Measurements from ENCODE around the gene RAB3C. TPM values are rescaled to one million over a fixed set of nuclear protein-coding genes. Genes with fewer than 3 reads are reported as not detected.

The RAB3C gene
- total and polyA plus RNA-seq, 2 experiments from 2014 or later, result 15.0 to 30.6 TPM

- Histone ChIP-seq H2AFZ (no peak overlapping the region), H3K36me3 (ENCODE audit: insufficient read depth) (no peaks in the 10 kb centered on the region), H3K4me2 (no peak overlapping the region), H3K4me3 (no peak overlapping the region), H3K79me2 (replicated peaks; ENCODE audit: insufficient read depth) (no peaks in the 10 kb centered on the region), H4K20me1 (replicated peaks; ENCODE audit: insufficient read depth) (no peaks in the 10 kb centered on the region), H3K27ac (ENCODE audit: low read depth) (no peak overlapping the region), H3K9me2 (ENCODE audit: insufficient read depth) (no peaks in the 10 kb centered on the region), H3F3A (replicated peaks; ENCODE audit: low read depth) (no peaks in the 10 kb centered on the region), H3K27me3 (ENCODE audit: insufficient read depth) (no peaks in the 10 kb centered on the region), H3K4me1 (ENCODE audit: insufficient read depth) (no peaks in the 10 kb centered on the region)
- TF ChIP-seq POLR2AphosphoS5 (IDR thresholded peaks at IDR 0.05; ENCODE audit: low read depth), result no peak
- no peak for TF ChIP-seq EZH2phosphoT487 (IDR thresholded peaks at IDR 0.05; ENCODE audit: unreplicated experiment)
- TF ChIP-seq, protein P1, sequence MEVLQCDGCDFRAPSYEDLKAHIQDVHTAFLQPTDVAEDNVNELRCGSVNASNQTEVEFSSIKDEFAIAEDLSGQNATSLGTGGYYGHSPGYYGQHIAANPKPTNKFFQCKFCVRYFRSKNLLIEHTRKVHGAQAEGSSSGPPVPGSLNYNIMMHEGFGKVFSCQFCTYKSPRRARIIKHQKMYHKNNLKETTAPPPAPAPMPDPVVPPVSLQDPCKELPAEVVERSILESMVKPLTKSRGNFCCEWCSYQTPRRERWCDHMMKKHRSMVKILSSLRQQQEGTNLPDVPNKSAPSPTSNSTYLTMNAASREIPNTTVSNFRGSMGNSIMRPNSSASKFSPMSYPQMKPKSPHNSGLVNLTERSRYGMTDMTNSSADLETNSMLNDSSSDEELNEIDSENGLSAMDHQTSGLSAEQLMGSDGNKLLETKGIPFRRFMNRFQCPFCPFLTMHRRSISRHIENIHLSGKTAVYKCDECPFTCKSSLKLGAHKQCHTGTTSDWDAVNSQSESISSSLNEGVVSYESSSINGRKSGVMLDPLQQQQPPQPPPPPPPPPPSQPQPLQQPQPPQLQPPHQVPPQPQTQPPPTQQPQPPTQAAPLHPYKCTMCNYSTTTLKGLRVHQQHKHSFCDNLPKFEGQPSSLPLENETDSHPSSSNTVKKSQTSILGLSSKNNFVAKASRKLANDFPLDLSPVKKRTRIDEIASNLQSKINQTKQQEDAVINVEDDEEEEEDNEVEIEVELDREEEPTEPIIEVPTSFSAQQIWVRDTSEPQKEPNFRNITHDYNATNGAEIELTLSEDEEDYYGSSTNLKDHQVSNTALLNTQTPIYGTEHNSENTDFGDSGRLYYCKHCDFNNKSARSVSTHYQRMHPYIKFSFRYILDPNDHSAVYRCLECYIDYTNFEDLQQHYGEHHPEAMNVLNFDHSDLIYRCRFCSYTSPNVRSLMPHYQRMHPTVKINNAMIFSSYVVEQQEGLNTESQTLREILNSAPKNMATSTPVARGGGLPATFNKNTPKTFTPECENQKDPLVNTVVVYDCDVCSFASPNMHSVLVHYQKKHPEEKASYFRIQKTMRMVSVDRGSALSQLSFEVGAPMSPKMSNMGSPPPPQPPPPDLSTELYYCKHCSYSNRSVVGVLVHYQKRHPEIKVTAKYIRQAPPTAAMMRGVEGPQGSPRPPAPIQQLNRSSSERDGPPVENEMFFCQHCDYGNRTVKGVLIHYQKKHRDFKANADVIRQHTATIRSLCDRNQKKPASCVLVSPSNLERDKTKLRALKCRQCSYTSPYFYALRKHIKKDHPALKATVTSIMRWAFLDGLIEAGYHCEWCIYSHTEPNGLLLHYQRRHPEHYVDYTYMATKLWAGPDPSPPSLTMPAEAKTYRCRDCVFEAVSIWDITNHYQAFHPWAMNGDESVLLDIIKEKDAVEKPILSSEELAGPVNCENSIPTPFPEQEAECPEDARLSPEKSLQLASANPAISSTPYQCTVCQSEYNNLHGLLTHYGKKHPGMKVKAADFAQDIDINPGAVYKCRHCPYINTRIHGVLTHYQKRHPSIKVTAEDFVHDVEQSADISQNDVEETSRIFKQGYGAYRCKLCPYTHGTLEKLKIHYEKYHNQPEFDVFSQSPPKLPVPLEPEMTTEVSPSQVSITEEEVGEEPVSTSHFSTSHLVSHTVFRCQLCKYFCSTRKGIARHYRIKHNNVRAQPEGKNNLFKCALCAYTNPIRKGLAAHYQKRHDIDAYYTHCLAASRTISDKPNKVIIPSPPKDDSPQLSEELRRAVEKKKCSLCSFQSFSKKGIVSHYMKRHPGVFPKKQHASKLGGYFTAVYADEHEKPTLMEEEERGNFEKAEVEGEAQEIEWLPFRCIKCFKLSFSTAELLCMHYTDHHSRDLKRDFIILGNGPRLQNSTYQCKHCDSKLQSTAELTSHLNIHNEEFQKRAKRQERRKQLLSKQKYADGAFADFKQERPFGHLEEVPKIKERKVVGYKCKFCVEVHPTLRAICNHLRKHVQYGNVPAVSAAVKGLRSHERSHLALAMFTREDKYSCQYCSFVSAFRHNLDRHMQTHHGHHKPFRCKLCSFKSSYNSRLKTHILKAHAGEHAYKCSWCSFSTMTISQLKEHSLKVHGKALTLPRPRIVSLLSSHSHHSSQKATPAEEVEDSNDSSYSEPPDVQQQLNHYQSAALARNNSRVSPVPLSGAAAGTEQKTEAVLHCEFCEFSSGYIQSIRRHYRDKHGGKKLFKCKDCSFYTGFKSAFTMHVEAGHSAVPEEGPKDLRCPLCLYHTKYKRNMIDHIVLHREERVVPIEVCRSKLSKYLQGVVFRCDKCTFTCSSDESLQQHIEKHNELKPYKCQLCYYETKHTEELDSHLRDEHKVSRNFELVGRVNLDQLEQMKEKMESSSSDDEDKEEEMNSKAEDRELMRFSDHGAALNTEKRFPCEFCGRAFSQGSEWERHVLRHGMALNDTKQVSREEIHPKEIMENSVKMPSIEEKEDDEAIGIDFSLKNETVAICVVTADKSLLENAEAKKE (CRISPR knock-in tag; IDR thresholded peaks at IDR 0.05), result no peak
- TF ChIP-seq JUNB (IDR thresholded peaks at IDR 0.05; ENCODE audit: unreplicated experiment), result no peak
- TF ChIP-seq ZNF331 (CRISPR knock-in tag; IDR thresholded peaks at IDR 0.05; ENCODE audit: low read depth), result no peak
- TF ChIP-seq NANOG (IDR thresholded peaks at IDR 0.05; ENCODE audit: borderline replicate concordance), result no peak
- TF ChIP-seq EZH2 (IDR thresholded peaks at IDR 0.05; ENCODE audit: low read depth, unreplicated experiment), result no peak
- no peak for TF ChIP-seq ETS1 (IDR thresholded peaks at IDR 0.05)
- TF ChIP-seq ZNF114 (CRISPR knock-in tag; IDR thresholded peaks at IDR 0.05), result no peak
- no peak for TF ChIP-seq CTCF (conservative IDR thresholded peaks at IDR 0.05; ENCODE audit: low read depth in 2 of 2)
- TF ChIP-seq REST (IDR thresholded peaks at IDR 0.05; ENCODE audit: unreplicated experiment), result no peak
- no peak overlapping the region for H3K27ac Mint-ChIP-seq
- ATAC-seq (no peak), DNase-seq (ENCODE audit: low spot score) (no peak)
- H3K27me3 Mint-ChIP-seq (ENCODE audit: insufficient read depth, low read depth, poor library complexity), result peaks cover 2% of the 10 kb centered on the region
- H3K4me3 Mint-ChIP-seq, result no peak overlapping the region
- H3K36me3 Mint-ChIP-seq (ENCODE audit: low read depth), result peaks cover 13% of the 10 kb centered on the region
- peaks cover 13% of the 10 kb centered on the region; the same call in 2 of the 3 replicates for H3K4me1 Mint-ChIP-seq
- peaks cover 7% of the 10 kb centered on the region; the same call in 2 of the 3 replicates for H3K9me3 Mint-ChIP-seq
Observed at GRCh38 chr5:58711965-58712364, 129.1 kb downstream of the RAB3C start.
